GM21390 (cell line): ENCODE data around the gene KIF14.
"Not testable (repeated sequence)": the region's sequence is repeated elsewhere in the genome, so short reads cannot be mapped to it uniquely, and the experiment has no call there.

Experiments
- ATAC-seq: cut with Tn5 transposase; IDR thresholded peaks from one replicate; pipeline ENCODE4 v1.9.1; 2021; ENCODE audit not compliant: unreplicated experiment

KIF14 gene

GRCh38 chr1:200550367-200550766 is 70.2 kb downstream of the KIF14 start:
- no peak for ATAC-seq

- no peak for ATAC-seq
Measured at GRCh38 chr1:200547386-200547785, 73.2 kb downstream of the KIF14 start.

GRCh38 chr1:200546577-200546976 is 74.0 kb downstream of the KIF14 start:
- no peak for ATAC-seq

- no peak for ATAC-seq
Measured at GRCh38 chr1:200542162-200542561, 78.4 kb downstream of the KIF14 start.

GRCh38 chr1:200540281-200540680 is 80.3 kb downstream of the KIF14 start:
- no peak for ATAC-seq

GRCh38 chr1:200538179-200538578 is 82.4 kb downstream of the KIF14 start:
- ATAC-seq = no peak

GRCh38 chr1:200535605-200536004 is 84.9 kb downstream of the KIF14 start:
- ATAC-seq = no peak

- no peak for ATAC-seq
Measured at GRCh38 chr1:200530623-200531261, 89.8 kb downstream of the KIF14 start.

DNA sequence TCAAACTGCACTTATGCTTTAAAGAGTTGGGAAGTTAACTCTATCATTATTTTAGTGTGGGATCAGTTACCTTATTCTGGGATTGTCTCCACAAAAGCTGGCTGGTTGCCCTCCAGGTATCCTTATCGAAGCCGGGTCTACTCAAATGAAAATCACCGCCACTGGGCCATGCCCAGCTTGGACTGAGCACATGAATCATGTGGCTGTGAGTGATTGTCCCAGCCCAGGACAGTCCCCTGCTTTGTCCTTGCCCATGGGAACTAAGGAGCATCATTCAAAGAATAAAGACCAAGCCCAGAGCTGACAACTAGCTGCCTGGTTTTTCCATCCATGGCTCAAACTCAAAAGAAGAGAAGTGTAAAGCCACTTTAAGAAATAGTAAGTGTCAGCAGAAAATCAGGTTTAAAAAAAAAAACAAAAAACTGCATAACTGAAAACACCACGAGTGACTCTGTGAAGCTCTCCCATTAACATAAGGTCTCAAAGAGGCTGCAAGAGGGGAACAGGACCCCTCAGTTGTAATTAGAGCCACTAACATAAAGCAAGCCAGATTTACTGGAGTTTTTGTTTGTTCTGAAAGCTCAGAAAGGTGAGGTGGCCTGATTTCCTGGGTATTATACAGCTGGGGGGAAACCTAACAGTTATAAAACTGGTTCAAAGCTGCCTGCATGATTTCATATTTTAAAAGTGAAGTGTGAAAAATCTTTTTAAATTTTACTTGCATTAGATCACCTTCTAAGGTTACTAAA is 91.5 kb downstream of the KIF14 start:
- no peak for ATAC-seq

DNA sequence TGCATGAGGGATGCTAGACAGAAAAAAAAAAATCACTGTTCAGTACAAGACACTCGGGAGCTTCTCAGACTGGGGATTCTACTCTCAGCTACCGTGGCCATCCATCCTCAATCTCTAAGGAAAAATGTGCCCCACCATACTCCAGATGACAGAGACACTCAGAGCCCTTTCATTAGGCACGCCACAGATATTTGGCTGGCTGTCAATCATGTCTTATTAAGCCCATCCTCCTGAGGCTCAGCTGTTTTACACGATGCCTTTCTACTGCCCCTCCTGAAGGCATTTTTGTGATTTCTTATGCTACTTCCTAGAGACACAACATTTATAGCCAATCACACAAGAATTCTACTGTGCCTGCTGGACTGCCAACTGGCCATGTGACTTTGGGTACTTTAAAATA is 92.9 kb downstream of the KIF14 start:
- no peak for ATAC-seq

DNA sequence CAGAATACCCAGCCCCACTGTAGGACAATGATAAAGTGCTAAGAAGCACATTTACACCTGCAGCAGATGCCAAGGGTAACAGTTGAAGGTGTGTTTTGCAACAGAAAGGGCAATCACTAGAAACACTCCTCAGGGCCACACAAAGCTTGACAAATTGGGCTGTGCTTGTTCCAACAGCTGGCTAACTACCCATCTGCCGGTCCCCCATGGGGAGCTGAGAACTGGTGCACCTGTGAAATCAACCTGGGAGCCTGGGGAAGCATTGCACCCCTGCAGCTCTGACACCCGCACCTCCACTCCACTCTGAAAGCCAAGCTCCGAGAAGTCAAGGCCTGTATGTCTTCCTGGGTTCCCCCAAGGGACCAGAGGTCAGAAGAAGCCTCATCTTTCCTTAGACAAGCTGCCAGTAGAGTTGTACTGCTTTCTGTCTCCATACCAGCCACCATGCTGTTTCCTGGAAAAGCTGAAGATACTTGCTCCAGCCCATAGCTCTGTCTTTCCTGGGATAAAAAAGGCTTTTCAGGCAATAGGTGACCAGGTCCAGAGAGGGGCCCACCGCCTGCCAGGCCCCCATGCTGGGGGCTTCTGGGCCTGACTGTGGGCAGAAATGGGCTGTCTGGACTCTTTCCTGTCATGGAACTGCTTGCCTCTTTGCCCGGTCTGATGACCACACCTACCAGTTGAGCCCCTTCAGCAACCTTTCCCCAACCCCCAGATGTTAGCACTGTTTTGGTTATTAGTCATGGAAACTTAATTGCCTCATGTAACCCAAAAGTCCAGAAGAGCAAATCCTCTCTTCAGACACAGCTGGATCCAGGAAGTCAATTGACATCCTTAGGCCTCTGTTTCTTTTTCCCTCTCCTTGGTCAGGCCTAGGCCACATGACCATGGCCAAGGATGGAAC is 93.6 kb downstream of the KIF14 start:
- peak; percentile 52 for ATAC-seq

DNA sequence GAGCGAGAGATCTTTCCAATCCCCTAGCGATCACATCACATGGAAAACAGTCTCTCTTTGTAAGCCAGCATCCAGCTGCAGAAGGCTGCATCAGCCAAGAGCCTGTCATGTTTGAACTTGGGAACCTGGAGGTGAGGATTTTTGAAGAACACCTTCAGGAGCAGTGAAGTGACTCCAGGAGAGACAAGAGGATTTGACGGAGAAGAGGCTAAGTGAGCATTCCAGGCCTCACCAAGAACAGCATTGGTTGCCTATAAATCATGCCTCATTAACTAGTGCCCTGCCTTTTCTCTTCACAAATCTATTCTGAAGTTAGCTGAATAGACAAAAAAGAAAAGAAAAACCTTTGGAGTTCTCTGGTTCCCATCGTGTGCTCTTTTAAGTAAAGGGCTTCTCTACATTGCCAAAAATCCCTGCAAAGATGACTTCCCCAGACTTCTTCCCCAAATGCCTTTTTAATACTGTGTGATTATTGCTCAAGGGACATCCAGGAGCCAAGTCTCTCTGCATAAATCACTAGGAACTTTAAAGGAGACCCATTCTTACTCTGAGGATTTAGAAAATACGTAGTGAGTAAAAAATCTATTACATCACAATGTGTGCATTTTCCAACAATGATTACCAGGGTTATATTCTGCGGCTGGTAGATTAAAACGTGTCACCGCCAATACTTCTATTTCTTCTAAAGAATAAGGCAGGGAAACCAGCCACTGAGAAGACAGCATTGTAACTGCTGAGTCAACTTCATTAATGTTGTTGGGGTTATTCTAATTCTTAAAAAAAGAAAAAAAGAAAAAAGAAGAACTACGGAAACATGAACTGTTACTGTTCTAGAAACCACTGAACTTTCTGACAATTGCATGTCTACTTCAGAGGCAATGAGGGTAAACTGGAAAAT is 95.2 kb downstream of the KIF14 start:
- ATAC-seq = no peak

DNA sequence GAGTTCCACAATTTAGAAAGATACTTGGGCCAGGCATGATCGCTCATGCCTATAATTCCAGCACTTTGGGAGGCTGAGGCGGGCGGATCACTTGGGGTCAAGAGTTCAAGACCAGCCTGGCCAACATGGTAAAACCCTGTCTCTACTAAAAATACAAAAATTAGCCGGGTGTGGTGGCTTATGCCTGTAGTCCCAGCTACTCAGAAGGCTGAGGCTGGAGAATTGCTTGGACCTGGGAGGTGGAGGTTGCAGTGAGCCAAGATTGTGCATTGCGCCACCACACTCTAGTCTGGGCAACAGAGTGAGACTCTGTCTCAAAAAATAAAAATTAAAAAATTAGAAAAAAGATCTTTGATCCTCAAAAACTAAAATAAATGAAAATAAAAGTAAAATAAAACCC is 96.0 kb downstream of the KIF14 start:
- not testable (repeated sequence) for ATAC-seq

DNA sequence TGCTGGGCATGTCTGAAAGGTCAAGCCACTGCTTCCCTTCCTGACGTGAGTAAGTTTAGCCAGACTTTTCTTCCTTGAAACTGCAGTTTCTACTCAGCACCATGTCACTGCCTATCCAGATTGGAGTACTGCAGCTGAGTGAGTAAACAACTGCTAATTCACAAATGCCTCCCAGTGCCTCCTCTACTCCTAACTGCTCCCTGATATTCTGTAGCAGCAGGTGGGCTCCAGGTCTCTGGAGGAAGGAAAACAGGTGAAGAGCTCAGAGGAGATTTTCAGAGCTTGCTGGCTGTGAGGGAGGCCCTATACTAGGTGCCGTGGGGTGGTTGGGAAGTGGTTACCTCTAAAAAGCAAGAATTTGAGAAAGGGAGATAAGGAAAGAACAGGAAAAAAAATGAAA is 96.5 kb downstream of the KIF14 start:
- ATAC-seq = no peak

DNA sequence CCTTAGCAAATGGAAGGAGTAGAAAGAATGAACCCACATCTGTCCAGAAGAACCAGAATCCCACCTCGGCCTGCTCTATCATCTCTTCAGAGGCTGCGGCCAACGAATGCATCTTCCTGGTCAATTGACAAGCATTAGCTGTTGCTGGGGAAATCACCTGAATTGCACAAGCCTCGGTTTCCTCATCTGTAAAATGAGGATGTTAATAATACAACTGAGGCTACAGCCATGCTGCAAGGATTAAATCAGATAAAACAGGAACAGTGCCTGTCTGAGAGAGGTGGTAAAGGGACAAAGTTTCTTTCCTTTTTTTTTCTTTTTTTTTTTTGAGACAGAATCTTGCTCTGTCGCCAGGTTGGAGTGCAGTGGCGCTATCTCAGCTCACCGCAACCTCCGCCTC is 99.8 kb downstream of the KIF14 start:
- ATAC-seq = no peak

DNA sequence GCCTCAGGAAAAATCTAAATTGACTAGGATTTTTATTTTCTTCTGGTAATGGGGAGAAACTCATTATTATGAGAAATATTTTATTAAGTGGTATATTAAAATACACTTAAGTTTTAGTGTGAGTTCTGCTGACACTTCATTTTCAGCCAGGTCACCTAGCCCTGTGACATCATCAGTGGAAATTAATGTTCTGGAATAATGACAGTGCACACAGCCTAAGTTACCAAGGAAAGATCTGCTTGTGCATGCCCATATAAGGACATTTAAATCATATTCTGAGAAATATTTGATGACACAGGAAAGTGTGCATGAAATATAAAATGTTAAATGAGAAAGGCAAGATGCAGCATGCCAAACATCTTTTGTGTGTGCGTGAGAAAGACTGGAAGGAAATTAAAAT is 102.0 kb downstream of the KIF14 start:
- no peak for ATAC-seq

DNA sequence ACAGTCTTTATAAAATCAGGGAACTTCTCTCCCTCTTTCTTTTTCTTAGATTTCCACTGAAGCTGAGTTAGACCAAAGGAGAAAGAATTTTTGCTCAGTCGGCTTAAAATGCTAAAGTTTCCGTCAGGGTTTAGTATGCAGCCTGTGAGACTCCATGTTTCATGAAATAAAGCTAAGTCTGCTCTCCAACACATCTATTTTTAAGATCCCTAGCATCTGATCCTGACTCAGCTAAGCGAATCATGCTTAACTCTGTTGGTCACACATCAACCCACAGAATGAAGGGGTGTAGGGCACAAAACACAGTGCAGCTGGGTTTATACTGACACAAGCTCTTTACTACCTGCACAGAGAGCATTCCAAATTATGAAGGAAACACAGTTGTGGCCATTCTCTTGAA is 108.4 kb downstream of the KIF14 start:
- no peak for ATAC-seq

GRCh38 chr1:200510228-200510623 is 110.3 kb downstream of the KIF14 start:
- ATAC-seq = peak; percentile 88

GRCh38 chr1:200506471-200506870 is 114.1 kb downstream of the KIF14 start:
- ATAC-seq = no peak

DNA sequence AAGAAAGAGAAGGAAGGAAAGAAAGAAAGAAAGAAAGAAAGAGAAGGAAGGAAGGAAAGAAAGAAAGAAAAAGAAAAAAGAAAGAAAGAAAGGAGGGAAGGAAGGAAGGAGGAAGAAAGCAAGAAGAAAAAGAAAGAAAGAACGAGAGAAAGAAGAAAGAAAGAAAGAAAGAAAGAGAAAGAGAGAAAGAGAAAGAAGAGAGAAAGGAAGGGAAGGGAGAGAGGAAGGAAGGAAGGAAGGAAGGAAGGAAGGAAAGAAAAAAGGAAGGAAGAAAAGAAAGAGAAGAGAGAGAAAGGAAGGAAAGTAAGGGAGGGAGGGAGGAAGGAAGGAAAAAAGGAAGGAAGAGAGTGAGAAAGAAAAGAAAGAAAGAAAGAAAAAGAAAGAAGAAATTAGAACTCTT is 115.3 kb downstream of the KIF14 start:
- no peak for ATAC-seq
